PFSK-1 (cell line): ENCODE data around the gene SLC6A16.

ENCODE experiments used
- FOXP2 ChIP-seq: optimal IDR thresholded peaks from 2 replicates; pipeline ENCODE3; 2011; ENCODE audit warnings: borderline replicate concordance, control low read depth, inconsistent platforms; ENCODE audit not compliant: insufficient read depth; ENCODE audit errors: extremely low read length, extremely low read depth
- POLR2AphosphoS5 ChIP-seq: IDR thresholded peaks from 2 replicates; pipeline ENCODE4 v1.6.1; 2012; ENCODE audit warnings: low read depth, mild to moderate bottlenecking, control low read depth, low read length, moderate library complexity
- SIN3A ChIP-seq: IDR thresholded peaks from 2 replicates; pipeline ENCODE4 v1.6.1; 2012; ENCODE audit warnings: mild to moderate bottlenecking, low read length, moderate library complexity, borderline replicate concordance; ENCODE audit not compliant: insufficient read depth
- TAF1 ChIP-seq: IDR thresholded peaks from 2 replicates; pipeline ENCODE4 v1.6.1; 2012; ENCODE audit warnings: low read length, control low read depth, borderline replicate concordance; ENCODE audit not compliant: insufficient read depth
- TF ChIP-seq, protein P1 (sequence below), 2 experiments: IDR thresholded peaks; 2 replicates each; pipeline versions ENCODE4 v1.6.1 to v1.8.0; 2011 to 2012; ENCODE audit warnings: low read depth in 2 of 2, low read length in 2 of 2, control low read depth in 1 of 2, inconsistent platforms in 1 of 2, mild to moderate bottlenecking in 1 of 2, moderate library complexity in 1 of 2; ENCODE audit not compliant: insufficient read depth in 1 of 2

SLC6A16 gene

DNA sequence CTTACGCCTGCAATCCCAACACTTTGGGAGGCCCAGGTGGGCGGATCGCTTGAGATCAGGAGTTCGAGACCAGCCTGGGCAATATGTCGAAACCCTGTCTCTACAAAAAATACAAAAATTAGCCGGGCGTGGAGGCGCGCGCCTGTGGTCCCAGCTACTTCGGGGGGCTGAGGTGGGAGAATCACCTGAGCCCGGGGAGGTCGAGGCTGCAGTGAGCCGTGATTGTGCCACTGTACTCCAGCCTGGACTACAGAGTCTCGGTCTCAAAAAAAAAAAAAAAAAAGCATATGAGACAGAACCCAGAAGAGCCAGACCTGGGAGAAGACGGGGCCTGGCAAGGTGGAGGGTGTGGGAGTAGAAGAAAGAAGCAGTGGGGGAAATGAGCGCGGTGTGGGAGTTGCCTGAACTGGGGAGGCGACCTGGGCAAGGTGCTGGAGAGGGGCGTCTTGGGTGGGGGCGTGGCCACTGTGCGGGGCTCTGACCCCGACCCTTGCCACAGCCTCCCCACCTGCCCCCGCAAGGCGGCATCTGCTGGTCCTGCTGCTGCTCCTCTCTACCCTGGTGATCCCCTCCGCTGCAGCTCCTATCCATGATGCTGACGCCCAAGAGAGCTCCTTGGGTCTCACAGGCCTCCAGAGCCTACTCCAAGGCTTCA, 39.2 kb upstream of the SLC6A16 start:
- no peak for TF ChIP-seq FOXP2
- TF ChIP-seq TAF1, result no peak
- TF ChIP-seq SIN3A, result no peak
- no peak for TF ChIP-seq POLR2AphosphoS5

- TF ChIP-seq, protein P1, sequence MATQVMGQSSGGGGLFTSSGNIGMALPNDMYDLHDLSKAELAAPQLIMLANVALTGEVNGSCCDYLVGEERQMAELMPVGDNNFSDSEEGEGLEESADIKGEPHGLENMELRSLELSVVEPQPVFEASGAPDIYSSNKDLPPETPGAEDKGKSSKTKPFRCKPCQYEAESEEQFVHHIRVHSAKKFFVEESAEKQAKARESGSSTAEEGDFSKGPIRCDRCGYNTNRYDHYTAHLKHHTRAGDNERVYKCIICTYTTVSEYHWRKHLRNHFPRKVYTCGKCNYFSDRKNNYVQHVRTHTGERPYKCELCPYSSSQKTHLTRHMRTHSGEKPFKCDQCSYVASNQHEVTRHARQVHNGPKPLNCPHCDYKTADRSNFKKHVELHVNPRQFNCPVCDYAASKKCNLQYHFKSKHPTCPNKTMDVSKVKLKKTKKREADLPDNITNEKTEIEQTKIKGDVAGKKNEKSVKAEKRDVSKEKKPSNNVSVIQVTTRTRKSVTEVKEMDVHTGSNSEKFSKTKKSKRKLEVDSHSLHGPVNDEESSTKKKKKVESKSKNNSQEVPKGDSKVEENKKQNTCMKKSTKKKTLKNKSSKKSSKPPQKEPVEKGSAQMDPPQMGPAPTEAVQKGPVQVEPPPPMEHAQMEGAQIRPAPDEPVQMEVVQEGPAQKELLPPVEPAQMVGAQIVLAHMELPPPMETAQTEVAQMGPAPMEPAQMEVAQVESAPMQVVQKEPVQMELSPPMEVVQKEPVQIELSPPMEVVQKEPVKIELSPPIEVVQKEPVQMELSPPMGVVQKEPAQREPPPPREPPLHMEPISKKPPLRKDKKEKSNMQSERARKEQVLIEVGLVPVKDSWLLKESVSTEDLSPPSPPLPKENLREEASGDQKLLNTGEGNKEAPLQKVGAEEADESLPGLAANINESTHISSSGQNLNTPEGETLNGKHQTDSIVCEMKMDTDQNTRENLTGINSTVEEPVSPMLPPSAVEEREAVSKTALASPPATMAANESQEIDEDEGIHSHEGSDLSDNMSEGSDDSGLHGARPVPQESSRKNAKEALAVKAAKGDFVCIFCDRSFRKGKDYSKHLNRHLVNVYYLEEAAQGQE (IDR thresholded peaks at IDR 0.05; ENCODE audit: insufficient read depth in 1 of 2, low read depth in 2 of 2, low read length in 2 of 2), result no peak
- no peak for TF ChIP-seq SIN3A
- TF ChIP-seq FOXP2, result no peak
- no peak for TF ChIP-seq TAF1
- TF ChIP-seq POLR2AphosphoS5, result no peak
These were observed 38.5 kb upstream of the SLC6A16 start, which contains the start of gene DKKL1 for GRCh38 chr19:49363268-49364082. Gene DKKL1, plus strand, starts transcription at chr19:49363877. Its CDS starts 122 bp downstream, at chr19:49363999.

DNA sequence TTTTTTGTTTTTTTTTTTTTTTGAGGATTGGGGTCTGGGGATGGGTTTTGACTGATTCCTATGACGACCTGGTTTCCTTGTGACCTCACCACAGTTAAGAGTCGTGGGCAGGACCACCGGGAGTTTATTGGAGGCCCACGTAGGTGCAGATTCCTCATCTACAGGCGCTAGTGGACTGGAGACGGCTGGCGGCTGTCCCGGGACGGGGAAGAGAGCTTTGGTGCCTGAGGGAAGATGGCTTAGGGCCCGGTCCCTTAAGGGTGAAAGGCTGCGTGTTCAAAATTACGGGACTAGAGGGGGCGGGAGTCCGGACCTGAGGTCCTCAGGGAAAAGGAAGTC, 37.9 kb upstream of the SLC6A16 start:
- TF ChIP-seq, protein P1 (IDR thresholded peaks at IDR 0.05; ENCODE audit: insufficient read depth in 1 of 2, low read depth in 2 of 2, low read length in 2 of 2), result no peak
- TF ChIP-seq SIN3A, result no peak
- TF ChIP-seq TAF1, result no peak
- TF ChIP-seq POLR2AphosphoS5, result no peak
- TF ChIP-seq FOXP2, result no peak

DNA sequence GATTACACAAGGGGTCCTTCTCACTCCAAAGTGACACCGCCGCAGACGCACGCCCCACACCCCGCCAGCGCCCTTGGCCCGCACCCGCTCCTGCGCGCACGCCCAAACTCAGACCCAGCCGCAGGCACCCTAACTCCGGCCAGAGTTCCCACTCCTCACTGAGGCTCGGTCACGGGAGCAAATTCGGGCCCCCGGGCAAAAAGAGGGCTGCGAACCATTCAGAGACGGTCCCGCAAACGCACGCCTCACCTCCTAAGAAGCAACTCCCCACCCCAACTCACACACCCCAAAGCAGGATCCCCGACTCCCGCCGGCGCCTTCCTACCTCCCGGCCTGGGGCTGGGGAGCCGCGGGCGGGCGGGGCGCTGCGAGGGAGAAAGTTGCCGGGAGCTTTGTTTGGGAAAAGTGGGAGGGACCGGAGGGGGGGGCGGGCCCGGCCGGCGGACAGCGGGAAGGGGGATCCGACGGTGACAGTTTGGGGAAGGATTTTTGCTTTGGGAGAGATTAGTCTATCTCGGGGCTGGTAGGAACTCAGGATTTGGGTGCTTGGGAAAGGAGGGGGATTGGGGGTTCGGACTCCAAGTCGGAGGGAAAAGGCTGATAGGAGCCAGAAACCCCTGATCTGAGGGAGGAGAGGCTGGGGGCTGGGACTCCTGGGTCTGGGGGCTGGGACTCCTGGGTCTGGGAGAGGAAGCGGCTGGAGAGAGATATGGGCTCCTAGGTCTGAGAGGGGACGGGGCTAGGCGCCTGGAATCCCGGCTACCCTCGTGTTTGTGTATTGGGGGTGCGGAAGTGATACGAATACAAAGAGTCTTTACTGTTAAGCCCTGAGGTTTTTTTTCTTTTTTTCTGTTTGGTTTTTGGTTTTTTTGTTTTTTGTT, 37.3 kb upstream of the SLC6A16 start, which contains the start of gene TEAD2:
Gene TEAD2 (minus strand): TSS at position 369 of the 881 bp plus-strand sequence. CDS start 2,341 bp downstream, outside the sequence.
- TF ChIP-seq POLR2AphosphoS5 (peak; percentile 44; the same call in 1 of the 2 replicates), FOXP2 (no peak)

GRCh38 chr19:49361438-49362047, 36.6 kb upstream of the SLC6A16 start:
- TF ChIP-seq POLR2AphosphoS5, result peak; percentile 28; the same call in 1 of the 2 replicates
- TF ChIP-seq, protein P1 (IDR thresholded peaks at IDR 0.05; ENCODE audit: insufficient read depth in 1 of 2, low read depth in 2 of 2, low read length in 2 of 2), result no peak
